ENCODE results near the gene RUNX2.
"Not testable (repeated sequence)": the region's sequence is repeated elsewhere in the genome, so short reads cannot be mapped to it uniquely, and the experiment has no call there.

RUNX2 gene

GRCh38 chr6:45657226-45657625 is 329.1 kb downstream of the RUNX2 start:
- DNase-seq = no peak

- DNase-seq = no peak
Measured at GRCh38 chr6:45658400-45658799, 330.3 kb downstream of the RUNX2 start.

- no peak for DNase-seq
Measured at GRCh38 chr6:45658958-45659357, 330.8 kb downstream of the RUNX2 start.

GRCh38 chr6:45661661-45662060 is 333.5 kb downstream of the RUNX2 start:
- no peak for DNase-seq

GRCh38 chr6:45663251-45664221 is 335.4 kb downstream of the RUNX2 start:
- no peak for DNase-seq

GRCh38 chr6:45664707-45665106 is 336.6 kb downstream of the RUNX2 start:
- DNase-seq = no peak

GRCh38 chr6:45665859-45666258 is 337.7 kb downstream of the RUNX2 start:
- no peak for DNase-seq

GRCh38 chr6:45666846-45667245 is 338.7 kb downstream of the RUNX2 start:
- DNase-seq = no peak

GRCh38 chr6:45667300-45667699 is 339.2 kb downstream of the RUNX2 start:
- no peak for DNase-seq

GRCh38 chr6:45667766-45668165 is 339.6 kb downstream of the RUNX2 start:
- no peak for DNase-seq

GRCh38 chr6:45668705-45669104 is 340.6 kb downstream of the RUNX2 start:
- DNase-seq = no peak

GRCh38 chr6:45673167-45673566 is 345.0 kb downstream of the RUNX2 start:
- not testable (repeated sequence) for DNase-seq

- not testable (repeated sequence) for DNase-seq
Measured at GRCh38 chr6:45675166-45675565, 347.0 kb downstream of the RUNX2 start.

- DNase-seq = no peak
Measured at GRCh38 chr6:45675634-45676033, 347.5 kb downstream of the RUNX2 start.

GRCh38 chr6:45676380-45676779 is 348.2 kb downstream of the RUNX2 start:
- DNase-seq = no peak

GRCh38 chr6:45677381-45678284 is 349.5 kb downstream of the RUNX2 start:
- peak in 1 of 2 experiments; percentile 3 for DNase-seq

GRCh38 chr6:45678285-45678607 is 350.1 kb downstream of the RUNX2 start:
- no peak for DNase-seq

GRCh38 chr6:45679163-45679562 is 351.0 kb downstream of the RUNX2 start:
- DNase-seq = no peak

- DNase-seq = no peak
Measured at GRCh38 chr6:45679631-45680030, 351.5 kb downstream of the RUNX2 start.

- DNase-seq = no peak
Measured at GRCh38 chr6:45681860-45682511, 353.9 kb downstream of the RUNX2 start.

GRCh38 chr6:45684476-45684875 is 356.3 kb downstream of the RUNX2 start:
- DNase-seq = no peak

GRCh38 chr6:45685076-45685475 is 356.9 kb downstream of the RUNX2 start:
- DNase-seq = no peak

Measured in SHP77 (cell line).